ENCODE data around the gene EFCAB8.
"Not testable (repeated sequence)": the region's sequence is repeated elsewhere in the genome, so short reads cannot be mapped to it uniquely, and the experiment has no call there.

EFCAB8 gene

GRCh38 chr20:32842688-32843524, 15.8 kb upstream of the EFCAB8 start:
- DNase-seq: no peak

GRCh38 chr20:32845786-32846185, 12.9 kb upstream of the EFCAB8 start:
- no peak for DNase-seq

GRCh38 chr20:32846852-32847251, 11.9 kb upstream of the EFCAB8 start:
- no peak for DNase-seq

- DNase-seq: no peak
These were observed 10.8 kb upstream of the EFCAB8 start for GRCh38 chr20:32847964-32848363.

- no peak for DNase-seq
These were observed 9.9 kb upstream of the EFCAB8 start for GRCh38 chr20:32848846-32849245.

GRCh38 chr20:32849577-32849976, 9.1 kb upstream of the EFCAB8 start:
- no peak for DNase-seq

GRCh38 chr20:32855387-32855786, 3.3 kb upstream of the EFCAB8 start:
- DNase-seq: no peak

- DNase-seq: no peak
These were observed 534 bp upstream of the EFCAB8 start for GRCh38 chr20:32858189-32858588.

- DNase-seq: no peak
These were observed 2.7 kb downstream of the EFCAB8 start for GRCh38 chr20:32861446-32861845.

- DNase-seq: no peak
These were observed 10.8 kb downstream of the EFCAB8 start for GRCh38 chr20:32869562-32869961.

- not testable (repeated sequence) for DNase-seq
These were observed 11.8 kb downstream of the EFCAB8 start for GRCh38 chr20:32870526-32870925.

GRCh38 chr20:32870985-32871384, 12.3 kb downstream of the EFCAB8 start:
- no peak for DNase-seq

GRCh38 chr20:32871627-32872160, 13.0 kb downstream of the EFCAB8 start:
- no peak for DNase-seq

GRCh38 chr20:32872266-32872665, 13.5 kb downstream of the EFCAB8 start:
- no peak for DNase-seq

GRCh38 chr20:32875673-32876072, 16.9 kb downstream of the EFCAB8 start:
- no peak for DNase-seq

GRCh38 chr20:32877507-32877906, 18.8 kb downstream of the EFCAB8 start:
- no peak for DNase-seq

- DNase-seq: no peak
These were observed 20.1 kb downstream of the EFCAB8 start for GRCh38 chr20:32878820-32879219.

- DNase-seq: no peak
These were observed 20.8 kb downstream of the EFCAB8 start for GRCh38 chr20:32879538-32879937.

GRCh38 chr20:32880635-32881034, 21.9 kb downstream of the EFCAB8 start:
- DNase-seq: no peak

- DNase-seq: no peak
These were observed 24.4 kb downstream of the EFCAB8 start for GRCh38 chr20:32883081-32883480.

- DNase-seq: no peak
These were observed 26.5 kb downstream of the EFCAB8 start for GRCh38 chr20:32885185-32885584.

GRCh38 chr20:32885952-32886351, 27.2 kb downstream of the EFCAB8 start:
- DNase-seq: no peak

- no peak for DNase-seq
These were observed 27.9 kb downstream of the EFCAB8 start for GRCh38 chr20:32886652-32887051.

- no peak for DNase-seq
These were observed 28.8 kb downstream of the EFCAB8 start for GRCh38 chr20:32887492-32887891.

- no peak for DNase-seq
These were observed 29.9 kb downstream of the EFCAB8 start for GRCh38 chr20:32888636-32889035.

Data from stimulated activated CD4-positive, alpha-beta T cell treated with anti-CD3 and anti-CD28 coated beads, Interleukin-2, amount 100 ng/mL, for 24 hours (primary cell).